Muscle layer of colon (tissue), 2 donors: ENCODE measurements around the gene DOLPP1.

Experiments used
- H3K27ac ChIP-seq: one replicate; pipeline ENCODE4 v1.7.0; 2013; ENCODE audit warnings: low read depth, mild to moderate bottlenecking, low read length, moderate library complexity
- H3K27me3 ChIP-seq, 2 donors: one replicate each; pipeline ENCODE4 v1.7.0; 2013; ENCODE audit warnings: low read length in 2 of 2, mild to moderate bottlenecking in 2 of 2; ENCODE audit not compliant: insufficient read depth in 2 of 2, control insufficient read depth in 1 of 2
- H3K36me3 ChIP-seq: one replicate; pipeline ENCODE4 v1.7.0; 2013; ENCODE audit warnings: mild to moderate bottlenecking, low read length; ENCODE audit not compliant: insufficient read depth
- H3K4me1 ChIP-seq: one replicate; pipeline ENCODE4 v1.7.0; 2013; ENCODE audit warnings: mild to moderate bottlenecking, low read length; ENCODE audit not compliant: insufficient read depth
- H3K4me3 ChIP-seq, 2 donors: one replicate each; pipeline ENCODE4 v1.7.0; 2013; ENCODE audit warnings: low read length in 2 of 2, low read depth in 1 of 2, mild to moderate bottlenecking in 1 of 2, moderate library complexity in 1 of 2
- H3K9ac ChIP-seq: one replicate; pipeline ENCODE4 v1.7.0; 2013; ENCODE audit warnings: low read length
- H3K9me3 ChIP-seq: one replicate; pipeline ENCODE4 v1.7.0; 2013; ENCODE audit warnings: mild to moderate bottlenecking, low read length
- donor health status: abdominal sarcoma.
- donor health status: Adenocarcinoma of cecum.

Gene DOLPP1

GRCh38 chr9:129068990-129069861 is 11.7 kb upstream of the DOLPP1 start:
- Histone ChIP-seq H3K4me3 (no peak overlapping the region), H3K9ac (no peak overlapping the region), H3K36me3 (peaks cover 22% of the 10 kb centered on the region), H3K4me1 (no peaks in the 10 kb centered on the region), H3K9me3 (no peaks in the 10 kb centered on the region), H3K27ac (no peak overlapping the region), H3K27me3 (no peaks in the 10 kb centered on the region)

- no peaks in the 10 kb centered on the region for H3K9me3 ChIP-seq
- no peak overlapping the region for H3K9ac ChIP-seq
- H3K27ac ChIP-seq: no peak overlapping the region
- H3K4me3 ChIP-seq: no peak overlapping the region
- H3K36me3 ChIP-seq: peaks cover 22% of the 10 kb centered on the region
- H3K27me3 ChIP-seq: no peaks in the 10 kb centered on the region
- H3K4me1 ChIP-seq: no peaks in the 10 kb centered on the region
These were observed 10.9 kb upstream of the DOLPP1 start for GRCh38 chr9:129069862-129070641.

GRCh38 chr9:129070696-129071525 is 10.0 kb upstream of the DOLPP1 start:
- Histone ChIP-seq H3K4me1 (no peaks in the 10 kb centered on the region), H3K36me3 (peaks cover 18% of the 10 kb centered on the region), H3K27me3 (no peaks in the 10 kb centered on the region), H3K9me3 (no peaks in the 10 kb centered on the region), H3K9ac (no peak overlapping the region), H3K4me3 (no peak overlapping the region), H3K27ac (no peak overlapping the region)

- Histone ChIP-seq H3K36me3 (peaks cover 16% of the 10 kb centered on the region), H3K27ac (no peak overlapping the region)
These were observed 9.3 kb upstream of the DOLPP1 start for GRCh38 chr9:129071526-129072126.

GRCh38 chr9:129072171-129072570 is 8.7 kb upstream of the DOLPP1 start:
- Histone ChIP-seq H3K27me3 (no peaks in the 10 kb centered on the region), H3K27ac (no peak overlapping the region), H3K36me3 (peaks cover 15% of the 10 kb centered on the region), H3K4me1 (no peaks in the 10 kb centered on the region), H3K9me3 (no peaks in the 10 kb centered on the region), H3K4me3 (no peak overlapping the region), H3K9ac (no peak overlapping the region)

More at GRCh38 chr9:129071526-129072126, 9.3 kb upstream of the DOLPP1 start:
- H3K9ac ChIP-seq: no peak overlapping the region
- no peaks in the 10 kb centered on the region for H3K9me3 ChIP-seq
- no peaks in the 10 kb centered on the region for H3K27me3 ChIP-seq
- H3K4me1 ChIP-seq: no peaks in the 10 kb centered on the region
- H3K4me3 ChIP-seq: no peak overlapping the region

- Histone ChIP-seq H3K4me1 (no peaks in the 10 kb centered on the region), H3K9me3 (no peaks in the 10 kb centered on the region), H3K27ac (no peak overlapping the region), H3K4me3 (no peak overlapping the region), H3K36me3 (peaks cover 6% of the 10 kb centered on the region), H3K9ac (no peak overlapping the region), H3K27me3 (no peaks in the 10 kb centered on the region)
These were observed 7.5 kb upstream of the DOLPP1 start for GRCh38 chr9:129073404-129073803.

GRCh38 chr9:129074106-129074505 is 6.8 kb upstream of the DOLPP1 start:
- H3K9me3 ChIP-seq: no peaks in the 10 kb centered on the region
- no peaks in the 10 kb centered on the region for H3K4me1 ChIP-seq
- no peak overlapping the region for H3K9ac ChIP-seq
- H3K36me3 ChIP-seq: no peaks in the 10 kb centered on the region
- no peaks in the 10 kb centered on the region for H3K27me3 ChIP-seq
- no peak overlapping the region for H3K4me3 ChIP-seq
- H3K27ac ChIP-seq: no peak overlapping the region

- Histone ChIP-seq H3K9me3 (no peaks in the 10 kb centered on the region), H3K27ac (no peak overlapping the region), H3K36me3 (no peaks in the 10 kb centered on the region), H3K27me3 (no peaks in the 10 kb centered on the region), H3K4me1 (no peaks in the 10 kb centered on the region), H3K9ac (no peak overlapping the region), H3K4me3 (no peak overlapping the region)
These were observed 4.8 kb upstream of the DOLPP1 start for GRCh38 chr9:129075996-129076639.

- H3K4me3 ChIP-seq: no peak overlapping the region
- no peaks in the 10 kb centered on the region for H3K9me3 ChIP-seq
- no peaks in the 10 kb centered on the region for H3K36me3 ChIP-seq
- H3K27me3 ChIP-seq: no peaks in the 10 kb centered on the region
- H3K9ac ChIP-seq: no peak overlapping the region
- peaks cover 3% of the 10 kb centered on the region for H3K4me1 ChIP-seq
- H3K27ac ChIP-seq: no peak overlapping the region
These were observed 4.3 kb upstream of the DOLPP1 start for GRCh38 chr9:129076640-129077037.

GRCh38 chr9:129077236-129077635 is 3.7 kb upstream of the DOLPP1 start:
- no peaks in the 10 kb centered on the region for H3K9me3 ChIP-seq
- H3K4me1 ChIP-seq: peaks cover 9% of the 10 kb centered on the region
- no peak overlapping the region for H3K4me3 ChIP-seq
- no peak overlapping the region for H3K9ac ChIP-seq
- H3K27ac ChIP-seq: no peak overlapping the region
- H3K27me3 ChIP-seq: no peaks in the 10 kb centered on the region
- H3K36me3 ChIP-seq: no peaks in the 10 kb centered on the region
